Mesendoderm (in vitro differentiated cells): Measurements from ENCODE around the gene SPG7.

Experiments
- DNase-seq: peaks from one replicate; pipeline ENCODE4 v3.0.0; 2013
- H2AK5ac ChIP-seq: 2 replicates; pipeline ENCODE4 v1.6.1; 2013; ENCODE audit warnings: low read length, inconsistent platforms
- H2BK120ac ChIP-seq: 2 replicates; pipeline ENCODE4 v1.6.1; 2013; ENCODE audit warnings: low read depth, mild to moderate bottlenecking, low read length, moderate library complexity, mixed read lengths
- H2BK15ac ChIP-seq: replicated peaks from 2 replicates; pipeline ENCODE4 v1.6.1; 2013; ENCODE audit warnings: low read depth, mild to moderate bottlenecking, moderate library complexity
- H2BK5ac ChIP-seq: 2 replicates; pipeline ENCODE4 v1.6.1; 2013; ENCODE audit warnings: low read length, inconsistent platforms
- H3K18ac ChIP-seq: 2 replicates; pipeline ENCODE4 v1.6.1; 2013; ENCODE audit warnings: mild to moderate bottlenecking, low read length, mixed read lengths
- H3K23ac ChIP-seq: one replicate; pipeline ENCODE4 v1.6.1; 2013; ENCODE audit warnings: low read length
- H3K27ac ChIP-seq: 2 replicates; pipeline ENCODE4 v1.5.1; 2013; ENCODE audit warnings: low read depth, mild to moderate bottlenecking, inconsistent platforms, low read length, moderate library complexity
- H3K27me3 ChIP-seq: 2 replicates; pipeline ENCODE4 v1.6.1; 2013; ENCODE audit warnings: low read length, control low read depth, mild to moderate bottlenecking, inconsistent platforms; ENCODE audit not compliant: insufficient read depth, poor library complexity
- H3K36me3 ChIP-seq: 2 replicates; pipeline ENCODE4 v1.6.1; 2013; ENCODE audit warnings: low read length, inconsistent platforms; ENCODE audit not compliant: control insufficient read depth, insufficient read depth
- H3K4ac ChIP-seq: one replicate; pipeline ENCODE4 v1.6.1; 2013; ENCODE audit warnings: low read depth, mild to moderate bottlenecking, low read length, moderate library complexity
- H3K4me1 ChIP-seq: 2 replicates; pipeline ENCODE4 v1.6.1; 2013; ENCODE audit warnings: low read depth, low read length, inconsistent platforms; ENCODE audit not compliant: control insufficient read depth
- H3K4me2 ChIP-seq: 2 replicates; pipeline ENCODE4 v1.6.1; 2013; ENCODE audit warnings: low read length
- H3K4me3 ChIP-seq: 2 replicates; pipeline ENCODE4 v1.5.1; 2013; ENCODE audit warnings: mild to moderate bottlenecking, low read length
- H3K56ac ChIP-seq: one replicate; pipeline ENCODE4 v1.6.1; 2013; ENCODE audit warnings: low read length
- H3K79me1 ChIP-seq: 2 replicates; pipeline ENCODE4 v1.6.1; 2013; ENCODE audit warnings: low read length, inconsistent platforms
- H3K79me2 ChIP-seq: 2 replicates; pipeline ENCODE4 v1.6.1; 2013; ENCODE audit warnings: mild to moderate bottlenecking, low read length; ENCODE audit not compliant: control insufficient read depth, insufficient read depth
- H3K9ac ChIP-seq: 2 replicates; pipeline ENCODE4 v1.6.1; 2013; ENCODE audit warnings: low read length, inconsistent platforms
- H4K5ac ChIP-seq: one replicate; pipeline ENCODE4 v1.6.1; 2013; ENCODE audit warnings: low read length
- H4K8ac ChIP-seq: one replicate; pipeline ENCODE4 v1.6.1; 2013; ENCODE audit warnings: low read depth, mild to moderate bottlenecking, control low read depth, low read length, moderate library complexity
- WGBS: extraction: QIAGEN DNeasy Blood & Tissue Kit; methylation state at CpG from one replicate; pipeline ENCODE4 v1.1.7; 2013; ENCODE audit warnings: low lambda C conversion rate, missing lambda C conversion rate; ENCODE audit not compliant: insufficient coverage; ENCODE audit errors: extremely low coverage; 5-methylcytosine and 5-hydroxymethylcytosine counted together

The SPG7 gene

GRCh38 chr16:89565256-89565505, 57.0 kb downstream of the SPG7 start:
- Histone ChIP-seq H4K8ac (no peak overlapping the region), H2BK120ac (no peak overlapping the region), H2BK5ac (no peak overlapping the region), H3K4me1 (peaks cover 2% of the 10 kb centered on the region), H3K4ac (no peak overlapping the region), H3K27me3 (no peaks in the 10 kb centered on the region), H3K27ac (no peak overlapping the region), H3K4me3 (no peak overlapping the region), H3K4me2 (peak overlapping the region; percentile 11), H2BK15ac (no peak overlapping the region), H3K79me2 (peaks cover 28% of the 10 kb centered on the region), H4K5ac (no peak overlapping the region), H3K56ac (peak overlapping the region; percentile 53), H3K36me3 (peaks cover 24% of the 10 kb centered on the region), H3K18ac (no peak overlapping the region), H3K9ac (peak overlapping the region; percentile 13), H3K23ac (no peak overlapping the region), H2AK5ac (no peak overlapping the region), H3K79me1 (peaks cover 15% of the 10 kb centered on the region)
- peak; percentile 82 for DNase-seq
- WGBS = no CpG with 5 or more reads among the region's 3 CpGs

- H3K36me3 ChIP-seq = peaks cover 24% of the 10 kb centered on the region
- H3K4ac ChIP-seq = no peak overlapping the region
- no peak overlapping the region for H2BK120ac ChIP-seq
- H3K9ac ChIP-seq = peak overlapping the region; percentile 13
- no peak overlapping the region for H2BK15ac ChIP-seq
- peak overlapping the region; percentile 15 for H3K4me2 ChIP-seq
- H3K79me1 ChIP-seq = peaks cover 15% of the 10 kb centered on the region
- no peak overlapping the region for H3K18ac ChIP-seq
- peak overlapping the region; percentile 53 for H3K56ac ChIP-seq
- H4K8ac ChIP-seq = no peak overlapping the region
- no peak overlapping the region for H4K5ac ChIP-seq
- peaks cover 26% of the 10 kb centered on the region for H3K79me2 ChIP-seq
- H3K27ac ChIP-seq = no peak overlapping the region
- no peak overlapping the region for H3K23ac ChIP-seq
- peak; percentile 83 for DNase-seq
- H3K4me1 ChIP-seq = peaks cover 2% of the 10 kb centered on the region
- no CpG with 5 or more reads among the region's 46 CpGs for WGBS
- H3K27me3 ChIP-seq = no peaks in the 10 kb centered on the region
- no peak overlapping the region for H3K4me3 ChIP-seq
- no peak overlapping the region for H2AK5ac ChIP-seq
- no peak overlapping the region for H2BK5ac ChIP-seq
Measured at GRCh38 chr16:89565506-89566372, 57.5 kb downstream of the SPG7 start.

GRCh38 chr16:89567656-89568594, 59.7 kb downstream of the SPG7 start:
- no peak overlapping the region for H2BK5ac ChIP-seq
- H3K23ac ChIP-seq = no peak overlapping the region
- no peak overlapping the region for H3K27ac ChIP-seq
- no CpG with 5 or more reads among the region's 30 CpGs for WGBS
- H3K18ac ChIP-seq = no peak overlapping the region
- no peak overlapping the region for H4K5ac ChIP-seq
- no peak overlapping the region for H2AK5ac ChIP-seq
- peaks cover 11% of the 10 kb centered on the region for H3K79me1 ChIP-seq
- no peak overlapping the region for H2BK15ac ChIP-seq
- no peak overlapping the region for H3K56ac ChIP-seq
- no peak overlapping the region for H2BK120ac ChIP-seq
- no peak for DNase-seq
- no peak overlapping the region for H3K4ac ChIP-seq
- no peak overlapping the region for H3K4me3 ChIP-seq
- peaks cover 14% of the 10 kb centered on the region for H3K36me3 ChIP-seq
- no peak overlapping the region for H3K9ac ChIP-seq
- no peak overlapping the region for H4K8ac ChIP-seq
- no peaks in the 10 kb centered on the region for H3K4me1 ChIP-seq
- no peak overlapping the region for H3K4me2 ChIP-seq
- peaks cover 5% of the 10 kb centered on the region for H3K79me2 ChIP-seq
- H3K27me3 ChIP-seq = no peaks in the 10 kb centered on the region

GRCh38 chr16:89569506-89570341, 61.5 kb downstream of the SPG7 start:
- Histone ChIP-seq H3K79me1 (no peaks in the 10 kb centered on the region), H4K8ac (no peak overlapping the region), H3K23ac (no peak overlapping the region), H2AK5ac (no peak overlapping the region), H3K27ac (no peak overlapping the region), H2BK5ac (no peak overlapping the region), H3K56ac (no peak overlapping the region), H3K9ac (no peak overlapping the region), H3K79me2 (no peaks in the 10 kb centered on the region), H2BK15ac (no peak overlapping the region), H3K18ac (no peak overlapping the region), H3K4me2 (no peak overlapping the region), H3K36me3 (no peaks in the 10 kb centered on the region), H3K27me3 (no peaks in the 10 kb centered on the region), H2BK120ac (no peak overlapping the region), H3K4me3 (no peak overlapping the region), H3K4ac (no peak overlapping the region), H4K5ac (no peak overlapping the region), H3K4me1 (no peaks in the 10 kb centered on the region)
- no CpG with 5 or more reads among the region's 23 CpGs for WGBS
- no peak for DNase-seq

GRCh38 chr16:89570342-89570923, 62.2 kb downstream of the SPG7 start:
- no peak overlapping the region for H3K23ac ChIP-seq
- H3K4me2 ChIP-seq = no peak overlapping the region
- H3K4me3 ChIP-seq = no peak overlapping the region
- H4K5ac ChIP-seq = no peak overlapping the region
- H3K79me2 ChIP-seq = no peaks in the 10 kb centered on the region
- no peaks in the 10 kb centered on the region for H3K36me3 ChIP-seq
- H3K18ac ChIP-seq = no peak overlapping the region
- H2AK5ac ChIP-seq = no peak overlapping the region
- WGBS = no CpG with 5 or more reads among the region's 30 CpGs
- H3K4me1 ChIP-seq = no peaks in the 10 kb centered on the region
- no peak overlapping the region for H3K27ac ChIP-seq
- no peak overlapping the region for H3K9ac ChIP-seq
- no peak for DNase-seq
- H3K56ac ChIP-seq = no peak overlapping the region
- no peaks in the 10 kb centered on the region for H3K79me1 ChIP-seq
- no peak overlapping the region for H2BK15ac ChIP-seq
- H2BK5ac ChIP-seq = no peak overlapping the region
- H4K8ac ChIP-seq = no peak overlapping the region
- H3K27me3 ChIP-seq = no peaks in the 10 kb centered on the region
- H3K4ac ChIP-seq = no peak overlapping the region
- H2BK120ac ChIP-seq = no peak overlapping the region
